A549 (cell line): ENCODE measurements around the gene DOCK1. TPM values are rescaled to one million over a fixed set of nuclear protein-coding genes. Genes with fewer than 3 reads are reported as not detected.
A peak's percentile ranks its signal among the peaks of the same experiment; 100 is the strongest.

Source experiments
- ATAC-seq, 2 experiments: fragments of 200-7000 bp in 1 of 2; fragments of >200 bp in 1 of 2; cut with Nextera tagmentation in 1 of 2; cut with Tn5 transposase in 1 of 2; 3 replicates each; pipeline versions ENCODE4 v1.8.0 to v1.9.1; 2018 to 2020; ENCODE audit warnings: mild to moderate bottlenecking in 1 of 2, moderate library complexity in 1 of 2
- CTCF ChIA-PET: fragments of 300-600 bp; sonication (Branson Sonifier 250); formaldehyde crosslinking; extraction: SDS; loops from one replicate; lab custom pipeline; 2021; ENCODE audit warnings: antibody characterized with exemption, inconsistent platforms; lab: Yijun Ruan, JAX
- POLR2A ChIA-PET: fragments of 350-600 bp; formaldehyde crosslinking; extraction: SDS; loops from one replicate; lab custom pipeline; 2021; ENCODE audit warnings: antibody characterized with exemption, inconsistent platforms; lab: Yijun Ruan, JAX
- DNase-seq, 2 experiments: peaks; one replicate each; pipeline versions ENCODE4 v3.0.0 to v3.0.0-alpha.2; 2011 to 2016; ENCODE audit warnings: low read depth in 1 of 2, low spot score in 1 of 2
- FAIRE-seq: peaks from 2 replicates; lab custom pipeline; 2011; peaks lifted over from hg19 to GRCh38; lab: Jason Lieb, UNC
- H3K27ac ChIP-seq, 2 experiments: fragments of >200 bp; sonication (Bioruptor Twin); formaldehyde crosslinking; 3 replicates each; pipeline ENCODE4 v1.5.1; 2016 to 2017
- H3K4me1 ChIP-seq: fragments of >200 bp; sonication (Bioruptor Twin); formaldehyde crosslinking; 3 replicates; pipeline ENCODE4 v1.6.1; 2016
- H3K4me2 ChIP-seq: fragments of >200 bp; sonication (Bioruptor Twin); formaldehyde crosslinking; 3 replicates; pipeline ENCODE4 v1.6.1; 2016
- H3K4me3 ChIP-seq: fragments of >200 bp; sonication (Bioruptor Twin); formaldehyde crosslinking; 3 replicates; pipeline ENCODE4 v1.5.1; 2016
- H3K9me3 ChIP-seq: fragments of >200 bp; sonication (Bioruptor Twin); formaldehyde crosslinking; 3 replicates; pipeline ENCODE4 v1.6.1; 2016
- CBX2 ChIP-seq: fragments of 200-600 bp; sonication (generic); IDR thresholded peaks from 2 replicates; pipeline ENCODE4 v1.6.1; 2016; ENCODE audit warnings: low read depth, mild to moderate bottlenecking, borderline replicate concordance
- CBX8 ChIP-seq: fragments of 200-600 bp; sonication (generic); IDR thresholded peaks from 2 replicates; pipeline ENCODE4 v1.6.1; 2016
- CEBPB ChIP-seq, 2 experiments: fragments of >200 bp in 1 of 2; sonication (Bioruptor Twin) in 1 of 2; formaldehyde crosslinking in 1 of 2; IDR thresholded peaks; 2 replicates each; pipeline ENCODE4 v1.6.1; 2012 to 2016
- CHD4 ChIP-seq: fragments of 200-600 bp; sonication (generic); IDR thresholded peaks from 2 replicates; pipeline ENCODE4 v1.6.1; 2016; ENCODE audit warnings: antibody characterized with exemption, mild to moderate bottlenecking, borderline replicate concordance
- EHF ChIP-seq: fragments of 250-450 bp; sonication (Bioruptor Pico); IDR thresholded peaks from 2 replicates; pipeline ENCODE4 v1.5.0; 2020; ENCODE audit warnings: mild to moderate bottlenecking
- FOXS1 ChIP-seq: fragments of 250-450 bp; sonication (Bioruptor Pico); IDR thresholded peaks from 2 replicates; pipeline ENCODE4 v1.5.0; 2020; ENCODE audit warnings: mild to moderate bottlenecking, moderate library complexity
- NPAS2 ChIP-seq: fragments of 250-450 bp; sonication (Bioruptor Pico); IDR thresholded peaks from 2 replicates; pipeline ENCODE4 v1.8.0; 2022; ENCODE audit warnings: mild to moderate bottlenecking, moderate library complexity, borderline replicate concordance
- RARB ChIP-seq: fragments of 250-450 bp; sonication (Bioruptor Pico); IDR thresholded peaks from 2 replicates; pipeline ENCODE4 v1.8.0; 2021; ENCODE audit warnings: mild to moderate bottlenecking, moderate library complexity
- RFX5 ChIP-seq: fragments of 450-650 bp; IDR thresholded peaks from 2 replicates; pipeline ENCODE4 v1.7.1; 2014; ENCODE audit warnings: antibody characterized with exemption, mild to moderate bottlenecking, moderate library complexity
- RNF2 ChIP-seq: fragments of 200-600 bp; sonication (generic); IDR thresholded peaks from 2 replicates; pipeline ENCODE4 v1.6.1; 2016; ENCODE audit warnings: low read depth, mild to moderate bottlenecking, antibody characterized with exemption, moderate library complexity, borderline replicate concordance
- SREBF2 ChIP-seq: fragments of 450-650 bp; IDR thresholded peaks from 2 replicates; pipeline ENCODE4 v1.6.1; 2014; ENCODE audit warnings: mild to moderate bottlenecking, moderate library complexity
- ZNF302 ChIP-seq: fragments of 250-450 bp; sonication (Bioruptor Pico); IDR thresholded peaks from 2 replicates; pipeline ENCODE4 v1.9.0; 2021; ENCODE audit warnings: inconsistent platforms, mild to moderate bottlenecking, moderate library complexity
- WGBS: methylation state at CpG from one replicate; pipeline ENCODE4 v1.1.6; 2017; ENCODE audit errors: missing lambda C conversion rate; 5-methylcytosine and 5-hydroxymethylcytosine counted together
- polyA plus RNA-seq, 4 experiments: library from polyadenylated mRNA; depleted of rRNA in 3 of 4; stranded (reverse); fragments of >200 nt; fragmentation: RNase III in 1 of 4; extraction: RNeasy Plus Mini Kit Qiagen cat#74134 plus additional on column Dnase treatment in 1 of 4; gene quantifications; 2 replicates in 3 of 4; 3 replicates in 1 of 4; pipeline ENCODE4 v1.2.3, GENCODE V29; 2011 to 2017
- TF ChIP-seq, protein P1 (sequence below): fragments of 250-450 bp; sonication (Bioruptor Pico); IDR thresholded peaks from 2 replicates; pipeline ENCODE4 v1.5.0; 2020; ENCODE audit warnings: low read depth, mild to moderate bottlenecking, moderate library complexity
- TF ChIP-seq, protein P2 (sequence below): IDR thresholded peaks from 2 replicates; pipeline ENCODE4 v1.6.1; 2012
- TF ChIP-seq, protein P3 (sequence below): fragments of >200 bp; sonication (Bioruptor Twin); formaldehyde crosslinking; IDR thresholded peaks from 3 replicates; pipeline ENCODE4 v1.5.1; 2016
- TF ChIP-seq, protein P4 (sequence below): IDR thresholded peaks from 2 replicates; pipeline ENCODE4 v1.6.1; 2012
- TF ChIP-seq, protein P5 (sequence below): IDR thresholded peaks from 2 replicates; pipeline ENCODE4 v1.6.1; 2012; ENCODE audit warnings: low read depth, borderline replicate concordance
- TF ChIP-seq, protein P6 (sequence below): fragments of 250-450 bp; sonication (Bioruptor Pico); IDR thresholded peaks from 2 replicates; pipeline ENCODE4 v1.5.0; 2021; ENCODE audit warnings: mild to moderate bottlenecking, moderate library complexity, borderline replicate concordance

DOCK1 gene
- polyA plus RNA-seq, 2 of the 4 experiments (the other 2 are of a cell fraction): 22.6 to 28.2 TPM

DNA sequence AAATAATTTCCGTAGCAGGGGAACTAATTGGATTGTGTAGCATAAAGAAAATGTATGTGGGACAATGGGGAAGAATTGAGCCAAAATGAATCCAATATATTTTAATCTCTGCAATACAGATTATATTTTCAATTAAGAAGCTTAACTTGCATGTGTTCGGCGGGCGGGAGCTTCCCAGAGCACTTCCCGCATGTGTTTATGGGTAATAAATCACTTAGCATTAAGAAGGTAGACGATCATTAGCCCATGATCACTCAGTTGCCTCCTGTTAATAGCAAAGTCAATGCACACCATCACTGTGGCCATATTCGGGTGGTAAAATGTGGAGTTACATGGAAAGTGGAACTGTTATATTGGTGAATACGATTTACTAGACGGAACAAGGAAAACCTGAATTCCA is 414.0 kb downstream of the DOCK1 start:
- H3K4me3 ChIP-seq: no peak overlapping the region
- no peak overlapping the region for H3K27ac ChIP-seq
- H3K4me1 ChIP-seq: no peaks in the 10 kb centered on the region
- 88% methylated on average over 9 of the region's 9 CpGs for WGBS
- no peaks in the 10 kb centered on the region for H3K9me3 ChIP-seq
- no peak overlapping the region for H3K4me2 ChIP-seq
- CTCF ChIA-PET: interaction anchor here (0.7 to 1.0 kb wide), 2 partner anchors 17 to 42 kb away, joined by 3 read pairs; no protein-coding TSS in a partner anchor
- POLR2A ChIA-PET: no interaction called here
- ATAC-seq (no peak), FAIRE-seq (no peak), DNase-seq (no peak)
- no peak for TF ChIP-seq ZNF302
- no peak for TF ChIP-seq CBX8
- TF ChIP-seq, protein P1, sequence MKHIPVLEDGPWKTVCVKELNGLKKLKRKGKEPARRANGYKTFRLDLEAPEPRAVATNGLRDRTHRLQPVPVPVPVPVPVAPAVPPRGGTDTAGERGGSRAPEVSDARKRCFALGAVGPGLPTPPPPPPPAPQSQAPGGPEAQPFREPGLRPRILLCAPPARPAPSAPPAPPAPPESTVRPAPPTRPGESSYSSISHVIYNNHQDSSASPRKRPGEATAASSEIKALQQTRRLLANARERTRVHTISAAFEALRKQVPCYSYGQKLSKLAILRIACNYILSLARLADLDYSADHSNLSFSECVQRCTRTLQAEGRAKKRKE (CRISPR knock-in tag): no peak
- TF ChIP-seq CHD4: no peak

DNA sequence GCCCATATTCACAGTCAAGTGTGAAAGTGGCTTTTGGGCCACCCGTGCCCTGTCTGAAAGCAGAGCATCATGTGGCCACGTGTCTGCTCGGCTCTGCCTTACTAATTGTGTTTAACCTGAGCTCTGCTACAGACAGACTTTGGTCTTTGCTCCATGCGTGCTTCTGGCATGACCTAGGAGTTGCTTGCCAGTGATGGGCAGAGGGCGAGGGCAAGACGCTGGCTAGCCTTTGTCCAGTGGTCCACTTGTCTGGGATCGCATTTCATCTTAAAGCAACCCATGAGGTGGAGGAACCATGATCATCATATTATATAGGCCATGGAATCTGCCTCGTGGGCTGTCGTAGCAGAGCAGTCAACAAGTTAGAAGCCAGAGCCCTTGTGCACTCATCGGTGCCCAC is 414.5 kb downstream of the DOCK1 start:
- 85% methylated on average over 10 of the region's 10 CpGs for WGBS
- no peak for FAIRE-seq

DNA sequence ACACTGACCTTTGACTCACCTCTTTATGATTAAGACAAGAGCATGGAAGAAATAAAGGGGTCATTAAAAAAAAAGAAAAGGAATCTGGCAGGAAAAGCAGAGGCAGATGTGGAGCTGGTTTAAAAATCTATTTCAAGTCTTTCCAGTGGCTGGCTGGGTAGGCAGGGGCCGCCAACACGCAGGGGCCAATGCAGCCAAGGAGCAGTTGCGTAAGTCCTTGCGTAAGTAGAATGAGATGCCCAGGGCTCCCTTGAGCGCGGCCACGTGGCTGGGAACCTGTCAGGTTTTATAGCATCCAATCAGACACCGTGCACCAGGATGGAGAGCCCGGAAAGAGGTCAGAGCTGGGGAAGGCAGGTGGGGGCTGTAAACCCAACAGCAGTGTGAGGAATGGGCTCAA is 414.9 kb downstream of the DOCK1 start:
- CTCF ChIA-PET: no interaction called here
- FAIRE-seq (no peak), ATAC-seq (no peak), DNase-seq (no peak)
- WGBS: 95% methylated on average over 9 of the region's 9 CpGs
- H3K4me3 ChIP-seq: no peak overlapping the region
- no peak overlapping the region for H3K27ac ChIP-seq
- no peaks in the 10 kb centered on the region for H3K9me3 ChIP-seq
- POLR2A ChIA-PET: no interaction called here
- no peaks in the 10 kb centered on the region for H3K4me1 ChIP-seq
- no peak overlapping the region for H3K4me2 ChIP-seq
- TF ChIP-seq RNF2 (no peak), CEBPB (IDR thresholded peaks at IDR 0.05) (peak in 1 of 2 experiments; percentile 34; a peak in 1 of 4 replicates)

More for the DNA sequence above, 414.5 kb downstream of the DOCK1 start:
- Histone ChIP-seq H3K4me3 (no peak overlapping the region), H3K27ac (no peak overlapping the region), H3K9me3 (no peaks in the 10 kb centered on the region)
- CTCF ChIA-PET: interaction anchor here (0.7 to 1.0 kb wide), 2 partner anchors 18 to 43 kb away, joined by 3 read pairs; no protein-coding TSS in a partner anchor
- ATAC-seq: no peak
- TF ChIP-seq NPAS2 (CRISPR knock-in tag) (no peak), SREBF2 (no peak), RARB (CRISPR knock-in tag) (no peak), CBX2 (no peak), ZNF302 (no peak), FOXS1 (CRISPR knock-in tag) (no peak), RFX5 (no peak), EHF (no peak)
- TF ChIP-seq, protein P2, sequence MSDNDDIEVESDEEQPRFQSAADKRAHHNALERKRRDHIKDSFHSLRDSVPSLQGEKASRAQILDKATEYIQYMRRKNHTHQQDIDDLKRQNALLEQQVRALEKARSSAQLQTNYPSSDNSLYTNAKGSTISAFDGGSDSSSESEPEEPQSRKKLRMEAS: no peak
- TF ChIP-seq, protein P3, sequence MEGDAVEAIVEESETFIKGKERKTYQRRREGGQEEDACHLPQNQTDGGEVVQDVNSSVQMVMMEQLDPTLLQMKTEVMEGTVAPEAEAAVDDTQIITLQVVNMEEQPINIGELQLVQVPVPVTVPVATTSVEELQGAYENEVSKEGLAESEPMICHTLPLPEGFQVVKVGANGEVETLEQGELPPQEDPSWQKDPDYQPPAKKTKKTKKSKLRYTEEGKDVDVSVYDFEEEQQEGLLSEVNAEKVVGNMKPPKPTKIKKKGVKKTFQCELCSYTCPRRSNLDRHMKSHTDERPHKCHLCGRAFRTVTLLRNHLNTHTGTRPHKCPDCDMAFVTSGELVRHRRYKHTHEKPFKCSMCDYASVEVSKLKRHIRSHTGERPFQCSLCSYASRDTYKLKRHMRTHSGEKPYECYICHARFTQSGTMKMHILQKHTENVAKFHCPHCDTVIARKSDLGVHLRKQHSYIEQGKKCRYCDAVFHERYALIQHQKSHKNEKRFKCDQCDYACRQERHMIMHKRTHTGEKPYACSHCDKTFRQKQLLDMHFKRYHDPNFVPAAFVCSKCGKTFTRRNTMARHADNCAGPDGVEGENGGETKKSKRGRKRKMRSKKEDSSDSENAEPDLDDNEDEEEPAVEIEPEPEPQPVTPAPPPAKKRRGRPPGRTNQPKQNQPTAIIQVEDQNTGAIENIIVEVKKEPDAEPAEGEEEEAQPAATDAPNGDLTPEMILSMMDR: no peak
- TF ChIP-seq, protein P4, sequence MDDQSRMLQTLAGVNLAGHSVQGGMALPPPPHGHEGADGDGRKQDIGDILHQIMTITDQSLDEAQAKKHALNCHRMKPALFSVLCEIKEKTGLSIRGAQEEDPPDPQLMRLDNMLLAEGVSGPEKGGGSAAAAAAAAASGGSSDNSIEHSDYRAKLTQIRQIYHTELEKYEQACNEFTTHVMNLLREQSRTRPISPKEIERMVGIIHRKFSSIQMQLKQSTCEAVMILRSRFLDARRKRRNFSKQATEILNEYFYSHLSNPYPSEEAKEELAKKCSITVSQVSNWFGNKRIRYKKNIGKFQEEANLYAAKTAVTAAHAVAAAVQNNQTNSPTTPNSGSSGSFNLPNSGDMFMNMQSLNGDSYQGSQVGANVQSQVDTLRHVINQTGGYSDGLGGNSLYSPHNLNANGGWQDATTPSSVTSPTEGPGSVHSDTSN: no peak
- TF ChIP-seq, protein P5, sequence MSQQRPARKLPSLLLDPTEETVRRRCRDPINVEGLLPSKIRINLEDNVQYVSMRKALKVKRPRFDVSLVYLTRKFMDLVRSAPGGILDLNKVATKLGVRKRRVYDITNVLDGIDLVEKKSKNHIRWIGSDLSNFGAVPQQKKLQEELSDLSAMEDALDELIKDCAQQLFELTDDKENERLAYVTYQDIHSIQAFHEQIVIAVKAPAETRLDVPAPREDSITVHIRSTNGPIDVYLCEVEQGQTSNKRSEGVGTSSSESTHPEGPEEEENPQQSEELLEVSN: no peak
- TF ChIP-seq, protein P6, sequence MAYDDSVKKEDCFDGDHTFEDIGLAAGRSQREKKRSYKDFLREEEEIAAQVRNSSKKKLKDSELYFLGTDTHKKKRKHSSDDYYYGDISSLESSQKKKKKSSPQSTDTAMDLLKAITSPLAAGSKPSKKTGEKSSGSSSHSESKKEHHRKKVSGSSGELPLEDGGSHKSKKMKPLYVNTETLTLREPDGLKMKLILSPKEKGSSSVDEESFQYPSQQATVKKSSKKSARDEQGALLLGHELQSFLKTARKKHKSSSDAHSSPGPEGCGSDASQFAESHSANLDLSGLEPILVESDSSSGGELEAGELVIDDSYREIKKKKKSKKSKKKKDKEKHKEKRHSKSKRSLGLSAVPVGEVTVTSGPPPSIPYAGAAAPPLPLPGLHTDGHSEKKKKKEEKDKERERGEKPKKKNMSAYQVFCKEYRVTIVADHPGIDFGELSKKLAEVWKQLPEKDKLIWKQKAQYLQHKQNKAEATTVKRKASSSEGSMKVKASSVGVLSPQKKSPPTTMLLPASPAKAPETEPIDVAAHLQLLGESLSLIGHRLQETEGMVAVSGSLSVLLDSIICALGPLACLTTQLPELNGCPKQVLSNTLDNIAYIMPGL: no peak
- TF ChIP-seq, all 56 proteins: peak for 0
- POLR2A ChIA-PET: no interaction called here
- no peak for DNase-seq
- Histone ChIP-seq H3K4me2 (no peak overlapping the region), H3K4me1 (no peaks in the 10 kb centered on the region)
